HG03354 (cell line): ENCODE results near the gene HPSE2.

Experiments
- ATAC-seq: cut with Tn5 transposase; IDR thresholded peaks from one replicate; pipeline ENCODE4 v1.9.1; 2021; ENCODE audit warnings: mild to moderate bottlenecking; ENCODE audit not compliant: unreplicated experiment, poor library complexity, severe bottlenecking

Gene HPSE2

GRCh38 chr10:98878921-98879320 is 356.7 kb downstream of the HPSE2 start:
- ATAC-seq = no peak

- ATAC-seq = no peak
Measured at GRCh38 chr10:98878418-98878817, 357.2 kb downstream of the HPSE2 start.

GRCh38 chr10:98861962-98862361 is 373.7 kb downstream of the HPSE2 start:
- no peak for ATAC-seq

GRCh38 chr10:98858525-98858924 is 377.1 kb downstream of the HPSE2 start:
- ATAC-seq = no peak

- ATAC-seq = no peak
Measured at GRCh38 chr10:98855403-98856189, 380.1 kb downstream of the HPSE2 start.

- no peak for ATAC-seq
Measured at GRCh38 chr10:98852686-98853085, 383.0 kb downstream of the HPSE2 start.

GRCh38 chr10:98848361-98848760 is 387.3 kb downstream of the HPSE2 start:
- ATAC-seq = no peak

GRCh38 chr10:98846787-98847186 is 388.9 kb downstream of the HPSE2 start:
- no peak for ATAC-seq

GRCh38 chr10:98833542-98833941 is 402.1 kb downstream of the HPSE2 start:
- no peak for ATAC-seq

- ATAC-seq = no peak
Measured at GRCh38 chr10:98832738-98833137, 402.9 kb downstream of the HPSE2 start.

GRCh38 chr10:98832196-98832595 is 403.5 kb downstream of the HPSE2 start:
- ATAC-seq = no peak

GRCh38 chr10:98831391-98831790 is 404.3 kb downstream of the HPSE2 start:
- ATAC-seq = no peak

- ATAC-seq = no peak
Measured at GRCh38 chr10:98825741-98826140, 409.9 kb downstream of the HPSE2 start.

- no peak for ATAC-seq
Measured at GRCh38 chr10:98817396-98817795, 418.3 kb downstream of the HPSE2 start.

GRCh38 chr10:98815039-98815885 is 420.4 kb downstream of the HPSE2 start:
- ATAC-seq = no peak

GRCh38 chr10:98814470-98814869 is 421.2 kb downstream of the HPSE2 start:
- ATAC-seq = no peak

- ATAC-seq = no peak
Measured at GRCh38 chr10:98808282-98808892, 427.3 kb downstream of the HPSE2 start.

- no peak for ATAC-seq
Measured at GRCh38 chr10:98800263-98800662, 435.4 kb downstream of the HPSE2 start.

GRCh38 chr10:98795467-98795866 is 440.2 kb downstream of the HPSE2 start:
- ATAC-seq = no peak

GRCh38 chr10:98790817-98791216 is 444.8 kb downstream of the HPSE2 start:
- ATAC-seq = no peak
